ENCODE results near the gene ANK2. TPM values are rescaled to one million over a fixed set of nuclear protein-coding genes. Genes with fewer than 3 reads are reported as not detected.

ANK2 gene
- total RNA-seq, 1 donor from 2014 or later = 121 TPM

- DNase-seq (ENCODE audit: low spot score) = no peak
- peaks cover 16% of the 10 kb centered on the region for H3F3A ChIP-seq (ENCODE audit: low read depth)
- no peak overlapping the region for H3K4me2 ChIP-seq
- H3K4me3 ChIP-seq = no peak overlapping the region
- no peaks in the 10 kb centered on the region for H4K20me1 ChIP-seq (ENCODE audit: low read depth)
- TF ChIP-seq EZH2phosphoT487 (IDR thresholded peaks at IDR 0.05) (no peak), EZH2 (IDR thresholded peaks at IDR 0.05) (no peak), CTCF (IDR thresholded peaks at IDR 0.05) (no peak)
- peaks cover 7% of the 10 kb centered on the region for H3K27me3 Mint-ChIP-seq (ENCODE audit: insufficient read depth, low read depth)
- no peaks in the 10 kb centered on the region for H3K27me3 ChIP-seq
- H2AFZ ChIP-seq (replicated peaks) = no peak overlapping the region
- H3K27ac ChIP-seq = no peak overlapping the region
- H3K36me3 ChIP-seq = peaks cover 9% of the 10 kb centered on the region
- no peak overlapping the region for H3K9ac ChIP-seq
- peaks cover 2% of the 10 kb centered on the region for H3K36me3 Mint-ChIP-seq
- H3K4me3 Mint-ChIP-seq = no peak overlapping the region
- H3K9me3 Mint-ChIP-seq = no peaks in the 10 kb centered on the region
- H3K4me1 ChIP-seq = peaks cover 47% of the 10 kb centered on the region
- peaks cover 25% of the 10 kb centered on the region for H3K4me1 Mint-ChIP-seq
- peaks cover 81% of the 10 kb centered on the region for H3K79me2 ChIP-seq (ENCODE audit: low read depth)
- H3K27ac Mint-ChIP-seq = peak overlapping the region; percentile 23
- H3K9me3 ChIP-seq (ENCODE audit: low read depth) = no peaks in the 10 kb centered on the region
These were observed 21.8 kb downstream of the ANK2 start for GRCh38 chr4:113071274-113071673.

- peaks cover 22% of the 10 kb centered on the region for H3K4me1 Mint-ChIP-seq
- peaks cover 76% of the 10 kb centered on the region for H3K79me2 ChIP-seq (ENCODE audit: low read depth)
- H3K27ac ChIP-seq = no peak overlapping the region
- H3K36me3 ChIP-seq = peaks cover 9% of the 10 kb centered on the region
- no peak overlapping the region for H3K4me3 ChIP-seq
- no peak for TF ChIP-seq EZH2 (IDR thresholded peaks at IDR 0.05)
- TF ChIP-seq CTCF (IDR thresholded peaks at IDR 0.05) = no peak
- TF ChIP-seq EZH2phosphoT487 (IDR thresholded peaks at IDR 0.05) = no peak
- H3K4me1 ChIP-seq = peaks cover 47% of the 10 kb centered on the region
- H3K9ac ChIP-seq = no peak overlapping the region
- peaks cover 7% of the 10 kb centered on the region for H3K27me3 Mint-ChIP-seq (ENCODE audit: insufficient read depth, low read depth)
- H3K9me3 ChIP-seq (ENCODE audit: low read depth) = no peaks in the 10 kb centered on the region
- no peak overlapping the region for H2AFZ ChIP-seq (replicated peaks)
- H3K36me3 Mint-ChIP-seq = peaks cover 2% of the 10 kb centered on the region
- H3K4me3 Mint-ChIP-seq = no peak overlapping the region
- H3F3A ChIP-seq (ENCODE audit: low read depth) = peaks cover 21% of the 10 kb centered on the region
- no peaks in the 10 kb centered on the region for H4K20me1 ChIP-seq (ENCODE audit: low read depth)
- no peaks in the 10 kb centered on the region for H3K27me3 ChIP-seq
- DNase-seq (ENCODE audit: low spot score) = no peak
- no peak overlapping the region for H3K4me2 ChIP-seq
- H3K27ac Mint-ChIP-seq = no peak overlapping the region
- H3K9me3 Mint-ChIP-seq = no peaks in the 10 kb centered on the region
These were observed 22.4 kb downstream of the ANK2 start for GRCh38 chr4:113071805-113072204.

GRCh38 chr4:113073451-113074005, 24.1 kb downstream of the ANK2 start:
- H3K4me3 Mint-ChIP-seq = no peak overlapping the region
- peaks cover 2% of the 10 kb centered on the region for H3K36me3 Mint-ChIP-seq
- peaks cover 2% of the 10 kb centered on the region for H3K36me3 ChIP-seq
- H3K4me2 ChIP-seq = peak overlapping the region; percentile 31
- H3K9ac ChIP-seq = no peak overlapping the region
- H3K4me1 Mint-ChIP-seq = peaks cover 30% of the 10 kb centered on the region
- no peak overlapping the region for H2AFZ ChIP-seq (replicated peaks)
- peaks cover 62% of the 10 kb centered on the region for H3K79me2 ChIP-seq (ENCODE audit: low read depth)
- TF ChIP-seq EZH2 (IDR thresholded peaks at IDR 0.05) (no peak), CTCF (IDR thresholded peaks at IDR 0.05) (no peak), EZH2phosphoT487 (IDR thresholded peaks at IDR 0.05) (no peak)
- no peaks in the 10 kb centered on the region for H3K27me3 ChIP-seq
- no peak overlapping the region for H3K27ac Mint-ChIP-seq
- no peaks in the 10 kb centered on the region for H4K20me1 ChIP-seq (ENCODE audit: low read depth)
- DNase-seq (ENCODE audit: low spot score) = no peak
- no peaks in the 10 kb centered on the region for H3K9me3 Mint-ChIP-seq
- peaks cover 38% of the 10 kb centered on the region for H3F3A ChIP-seq (ENCODE audit: low read depth)
- H3K4me3 ChIP-seq = no peak overlapping the region
- peaks cover 60% of the 10 kb centered on the region for H3K4me1 ChIP-seq
- H3K27ac ChIP-seq = peak overlapping the region; percentile 62
- peaks cover 4% of the 10 kb centered on the region for H3K27me3 Mint-ChIP-seq (ENCODE audit: insufficient read depth, low read depth)
- no peaks in the 10 kb centered on the region for H3K9me3 ChIP-seq (ENCODE audit: low read depth)
